ENCODE results near the gene PIKFYVE.
A peak's percentile ranks its signal among the peaks of the same experiment; 100 is the strongest.
"Not testable (repeated sequence)": the region's sequence is repeated elsewhere in the genome, so short reads cannot be mapped to it uniquely, and the experiment has no call there.

PIKFYVE gene

GRCh38 chr2:208265801-208266552 lies at the start of gene PIKFYVE:
Gene PIKFYVE, plus strand, starts transcription at chr2:208266255. Its CDS starts 5,265 bp downstream, at chr2:208271520.
- DNase-seq (ENCODE audit: low spot score): peak; percentile 96
- in situ Hi-C loops (cut with MboI; ENCODE audit: low sequenced_read_pairs, unreplicated experiment): no loop called here
- no peak for TF ChIP-seq CTCF (IDR thresholded peaks at IDR 0.05; ENCODE audit: borderline replicate concordance, control extremely low read depth, extremely low read depth, insufficient read depth, missing control alignments)

- in situ Hi-C loops (cut with MboI; ENCODE audit: low sequenced_read_pairs, unreplicated experiment); DNase-seq (ENCODE audit: low spot score): not testable (repeated sequence)
Observed at GRCh38 chr2:208221873-208222272, 44.2 kb upstream of the PIKFYVE start.

- in situ Hi-C loops (cut with MboI; ENCODE audit: low sequenced_read_pairs, unreplicated experiment): no loop called here
- TF ChIP-seq CTCF (IDR thresholded peaks at IDR 0.05; ENCODE audit: borderline replicate concordance, control extremely low read depth, extremely low read depth, insufficient read depth, missing control alignments): no peak
- DNase-seq (ENCODE audit: low spot score): no peak
Observed at GRCh38 chr2:208222351-208222750, 43.7 kb upstream of the PIKFYVE start.

GRCh38 chr2:208224802-208225201 lies 41.3 kb upstream of the PIKFYVE start:
- in situ Hi-C loops (cut with MboI; ENCODE audit: low sequenced_read_pairs, unreplicated experiment): no loop called here
- no peak for TF ChIP-seq CTCF (IDR thresholded peaks at IDR 0.05; ENCODE audit: borderline replicate concordance, control extremely low read depth, extremely low read depth, insufficient read depth, missing control alignments)
- DNase-seq (ENCODE audit: low spot score): no peak

GRCh38 chr2:208227581-208228232 lies 38.3 kb upstream of the PIKFYVE start:
- no peak for TF ChIP-seq CTCF (IDR thresholded peaks at IDR 0.05; ENCODE audit: borderline replicate concordance, control extremely low read depth, extremely low read depth, insufficient read depth, missing control alignments)
- in situ Hi-C loops (cut with MboI; ENCODE audit: low sequenced_read_pairs, unreplicated experiment): no loop called here
- DNase-seq (ENCODE audit: low spot score): no peak

- no peak for TF ChIP-seq CTCF (IDR thresholded peaks at IDR 0.05; ENCODE audit: borderline replicate concordance, control extremely low read depth, extremely low read depth, insufficient read depth, missing control alignments)
- in situ Hi-C loops (cut with MboI; ENCODE audit: low sequenced_read_pairs, unreplicated experiment): no loop called here
- DNase-seq (ENCODE audit: low spot score): no peak
Observed at GRCh38 chr2:208228476-208228875, 37.6 kb upstream of the PIKFYVE start.

- TF ChIP-seq CTCF (IDR thresholded peaks at IDR 0.05; ENCODE audit: borderline replicate concordance, control extremely low read depth, extremely low read depth, insufficient read depth, missing control alignments): no peak
- in situ Hi-C loops (cut with MboI; ENCODE audit: low sequenced_read_pairs, unreplicated experiment): no loop called here
Observed at GRCh38 chr2:208234786-208235185, 31.3 kb upstream of the PIKFYVE start.

More at GRCh38 chr2:208234786-208235185, 31.3 kb upstream of the PIKFYVE start:
- no peak for DNase-seq (ENCODE audit: low spot score)
